Astrocyte (in vitro differentiated cells and primary cell): ENCODE measurements around the gene STXBP2.

Source experiments
- CTCF ChIP-seq: IDR thresholded peaks from 2 replicates; pipeline ENCODE4 v1.5.1; 2011; ENCODE audit warnings: low read depth, mild to moderate bottlenecking, inconsistent platforms, low read length, moderate library complexity; ENCODE audit not compliant: insufficient read depth
- EZH2 ChIP-seq: IDR thresholded peaks from 2 replicates; pipeline ENCODE4 v1.6.1; 2012; ENCODE audit warnings: mild to moderate bottlenecking, low read length, inconsistent platforms; ENCODE audit not compliant: insufficient read depth

DNA sequence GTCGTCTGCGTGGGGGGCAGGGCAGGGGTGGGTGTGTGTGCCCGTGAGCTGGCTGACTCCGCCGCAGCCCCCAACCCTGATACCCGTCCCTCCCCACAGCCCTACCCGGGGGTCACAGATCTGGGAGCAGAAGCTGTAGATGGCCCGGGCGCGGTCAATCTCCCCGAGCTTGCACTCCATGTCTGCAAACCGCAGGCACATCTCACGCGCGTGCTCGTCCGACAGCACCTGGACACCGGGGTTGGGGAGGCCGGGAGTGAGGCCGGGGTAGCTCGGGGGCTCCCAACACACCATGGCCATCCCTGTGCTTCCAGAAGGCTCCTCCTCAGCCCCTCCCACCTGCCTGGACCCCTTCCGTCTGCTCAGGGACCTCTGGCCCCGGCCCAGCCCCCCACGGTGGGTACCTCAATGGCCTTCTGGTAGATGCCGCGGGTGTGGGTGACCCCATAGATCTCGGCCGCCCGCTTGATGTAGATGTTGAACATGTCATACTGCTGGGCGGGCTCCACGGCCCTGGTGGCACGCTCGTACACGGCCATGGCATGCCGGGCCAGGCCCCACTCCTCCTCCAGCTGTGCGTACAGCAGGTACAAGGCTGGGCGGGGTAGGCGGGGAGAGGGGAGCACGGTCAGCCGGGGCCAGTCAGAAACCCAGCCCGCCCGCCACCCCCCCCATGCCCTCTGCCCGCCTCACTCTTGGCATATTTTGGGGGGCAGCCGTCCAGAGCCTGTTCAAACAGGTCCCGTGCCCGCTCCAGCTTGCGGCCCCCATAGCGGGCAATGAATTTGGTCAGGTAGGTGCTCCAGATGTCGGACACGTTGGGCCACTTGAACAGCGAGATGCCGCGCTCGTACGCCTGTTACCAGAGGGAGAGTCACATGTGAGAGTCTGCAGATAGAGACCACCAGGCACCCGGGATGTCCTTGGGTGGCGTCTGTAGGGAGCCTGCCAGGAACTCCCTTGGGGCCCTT is 16.2 kb upstream of the STXBP2 start:
- TF ChIP-seq CTCF, result no peak
- no peak for TF ChIP-seq EZH2
